ENCODE measurements around the gene LRRC74B. TPM values are rescaled to one million over a fixed set of nuclear protein-coding genes. Genes with fewer than 3 reads are reported as not detected.

LRRC74B gene
- polyA plus RNA-seq, 1 of the 3 experiments (the other 2 are of a cell fraction), result 0.03 TPM

GRCh38 chr22:21026783-21027692 is 18.7 kb upstream of the LRRC74B start:
- Histone ChIP-seq H3K4me3 (ENCODE audit: low read depth in 2 of 2, low read length in 1 of 2) (no peak overlapping the region), H3K4me1 (ENCODE audit: control insufficient read depth in 1 of 2, insufficient read depth in 2 of 2, low read depth in 1 of 2, low read length in 1 of 2) (peaks cover 0 to 31% of the 10 kb centered on the region in 2 experiments; a peak in 1 of 4 replicates), H3K27ac (ENCODE audit: low read depth in 2 of 2, low read length in 1 of 2) (no peak overlapping the region), H4K20me1 (ENCODE audit: insufficient read depth) (no peaks in the 10 kb centered on the region), H3K9ac (no peak overlapping the region), H3K36me3 (replicated peaks in 1 of 2; ENCODE audit: control insufficient read depth in 1 of 2, insufficient read depth in 2 of 2, low read length in 1 of 2) (no peaks in the 10 kb centered on the region), H3K9me3 (no peaks in the 10 kb centered on the region), H2AFZ (ENCODE audit: low read depth) (no peak overlapping the region), H3F3A (replicated peaks; ENCODE audit: insufficient read depth) (no peaks in the 10 kb centered on the region), H3K4me2 (no peak overlapping the region), H3K79me2 (ENCODE audit: insufficient read depth) (no peaks in the 10 kb centered on the region), H3K27me3 (ENCODE audit: insufficient read depth) (no peaks in the 10 kb centered on the region), H3K9me2 (no peaks in the 10 kb centered on the region)
- 65% methylated on average over 6 of the region's 14 CpGs for WGBS (ENCODE audit: low lambda C conversion rate)
- TF ChIP-seq FOSL2 (IDR thresholded peaks at IDR 0.05; ENCODE audit: borderline replicate concordance, low read depth) (no peak), NFIC (IDR thresholded peaks at IDR 0.05; ENCODE audit: borderline replicate concordance) (peak; percentile 24)
- POLR2A ChIA-PET, result no interaction called here
- CTCF ChIA-PET, result interaction anchor here (0.8 kb wide), 2 partner anchors 76 kb away, joined by 3 read pairs; no protein-coding TSS in a partner anchor
- no peak for DNase-seq

GRCh38 chr22:21028277-21029251 is 17.2 kb upstream of the LRRC74B start:
- no peaks in the 10 kb centered on the region for H3F3A ChIP-seq (replicated peaks; ENCODE audit: insufficient read depth)
- no peaks in the 10 kb centered on the region for H3K9me3 ChIP-seq
- DNase-seq, result no peak
- H3K9me2 ChIP-seq, result no peaks in the 10 kb centered on the region
- ChIA-PET CTCF (no interaction called here), POLR2A (interaction anchor here (0.9 kb wide), 1 partner anchor 9 kb away, joined by 4 read pairs; no protein-coding TSS in a partner anchor)
- H3K4me3 ChIP-seq (ENCODE audit: low read depth in 2 of 2, low read length in 1 of 2), result no peak overlapping the region
- TF ChIP-seq, protein P1, sequence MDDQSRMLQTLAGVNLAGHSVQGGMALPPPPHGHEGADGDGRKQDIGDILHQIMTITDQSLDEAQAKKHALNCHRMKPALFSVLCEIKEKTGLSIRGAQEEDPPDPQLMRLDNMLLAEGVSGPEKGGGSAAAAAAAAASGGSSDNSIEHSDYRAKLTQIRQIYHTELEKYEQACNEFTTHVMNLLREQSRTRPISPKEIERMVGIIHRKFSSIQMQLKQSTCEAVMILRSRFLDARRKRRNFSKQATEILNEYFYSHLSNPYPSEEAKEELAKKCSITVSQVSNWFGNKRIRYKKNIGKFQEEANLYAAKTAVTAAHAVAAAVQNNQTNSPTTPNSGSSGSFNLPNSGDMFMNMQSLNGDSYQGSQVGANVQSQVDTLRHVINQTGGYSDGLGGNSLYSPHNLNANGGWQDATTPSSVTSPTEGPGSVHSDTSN (IDR thresholded peaks at IDR 0.05), result no peak
- TF ChIP-seq TAF1 (IDR thresholded peaks at IDR 0.05; ENCODE audit: borderline replicate concordance, low read depth, low read length) (no peak), SMC3 (IDR thresholded peaks at IDR 0.05; ENCODE audit: low read depth, low read length) (no peak), FOXM1 (IDR thresholded peaks at IDR 0.05; ENCODE audit: low read depth) (no peak), FOXJ3 (CRISPR knock-in tag; IDR thresholded peaks at IDR 0.05) (no peak), NFIC (IDR thresholded peaks at IDR 0.05; ENCODE audit: borderline replicate concordance) (no peak), MAX (IDR thresholded peaks at IDR 0.05; ENCODE audit: low read depth) (no peak), YY1 (IDR thresholded peaks at IDR 0.05; ENCODE audit: low read depth) (no peak), GATA2 (CRISPR knock-in tag; IDR thresholded peaks at IDR 0.05) (no peak)
- TF ChIP-seq, protein P2, sequence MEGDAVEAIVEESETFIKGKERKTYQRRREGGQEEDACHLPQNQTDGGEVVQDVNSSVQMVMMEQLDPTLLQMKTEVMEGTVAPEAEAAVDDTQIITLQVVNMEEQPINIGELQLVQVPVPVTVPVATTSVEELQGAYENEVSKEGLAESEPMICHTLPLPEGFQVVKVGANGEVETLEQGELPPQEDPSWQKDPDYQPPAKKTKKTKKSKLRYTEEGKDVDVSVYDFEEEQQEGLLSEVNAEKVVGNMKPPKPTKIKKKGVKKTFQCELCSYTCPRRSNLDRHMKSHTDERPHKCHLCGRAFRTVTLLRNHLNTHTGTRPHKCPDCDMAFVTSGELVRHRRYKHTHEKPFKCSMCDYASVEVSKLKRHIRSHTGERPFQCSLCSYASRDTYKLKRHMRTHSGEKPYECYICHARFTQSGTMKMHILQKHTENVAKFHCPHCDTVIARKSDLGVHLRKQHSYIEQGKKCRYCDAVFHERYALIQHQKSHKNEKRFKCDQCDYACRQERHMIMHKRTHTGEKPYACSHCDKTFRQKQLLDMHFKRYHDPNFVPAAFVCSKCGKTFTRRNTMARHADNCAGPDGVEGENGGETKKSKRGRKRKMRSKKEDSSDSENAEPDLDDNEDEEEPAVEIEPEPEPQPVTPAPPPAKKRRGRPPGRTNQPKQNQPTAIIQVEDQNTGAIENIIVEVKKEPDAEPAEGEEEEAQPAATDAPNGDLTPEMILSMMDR (IDR thresholded peaks at IDR 0.05), result no peak
- TF ChIP-seq, protein P3, sequence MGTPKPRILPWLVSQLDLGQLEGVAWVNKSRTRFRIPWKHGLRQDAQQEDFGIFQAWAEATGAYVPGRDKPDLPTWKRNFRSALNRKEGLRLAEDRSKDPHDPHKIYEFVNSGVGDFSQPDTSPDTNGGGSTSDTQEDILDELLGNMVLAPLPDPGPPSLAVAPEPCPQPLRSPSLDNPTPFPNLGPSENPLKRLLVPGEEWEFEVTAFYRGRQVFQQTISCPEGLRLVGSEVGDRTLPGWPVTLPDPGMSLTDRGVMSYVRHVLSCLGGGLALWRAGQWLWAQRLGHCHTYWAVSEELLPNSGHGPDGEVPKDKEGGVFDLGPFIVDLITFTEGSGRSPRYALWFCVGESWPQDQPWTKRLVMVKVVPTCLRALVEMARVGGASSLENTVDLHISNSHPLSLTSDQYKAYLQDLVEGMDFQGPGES (IDR thresholded peaks at IDR 0.05; ENCODE audit: low read depth, low read length), result no peak
- TF ChIP-seq, protein P4, sequence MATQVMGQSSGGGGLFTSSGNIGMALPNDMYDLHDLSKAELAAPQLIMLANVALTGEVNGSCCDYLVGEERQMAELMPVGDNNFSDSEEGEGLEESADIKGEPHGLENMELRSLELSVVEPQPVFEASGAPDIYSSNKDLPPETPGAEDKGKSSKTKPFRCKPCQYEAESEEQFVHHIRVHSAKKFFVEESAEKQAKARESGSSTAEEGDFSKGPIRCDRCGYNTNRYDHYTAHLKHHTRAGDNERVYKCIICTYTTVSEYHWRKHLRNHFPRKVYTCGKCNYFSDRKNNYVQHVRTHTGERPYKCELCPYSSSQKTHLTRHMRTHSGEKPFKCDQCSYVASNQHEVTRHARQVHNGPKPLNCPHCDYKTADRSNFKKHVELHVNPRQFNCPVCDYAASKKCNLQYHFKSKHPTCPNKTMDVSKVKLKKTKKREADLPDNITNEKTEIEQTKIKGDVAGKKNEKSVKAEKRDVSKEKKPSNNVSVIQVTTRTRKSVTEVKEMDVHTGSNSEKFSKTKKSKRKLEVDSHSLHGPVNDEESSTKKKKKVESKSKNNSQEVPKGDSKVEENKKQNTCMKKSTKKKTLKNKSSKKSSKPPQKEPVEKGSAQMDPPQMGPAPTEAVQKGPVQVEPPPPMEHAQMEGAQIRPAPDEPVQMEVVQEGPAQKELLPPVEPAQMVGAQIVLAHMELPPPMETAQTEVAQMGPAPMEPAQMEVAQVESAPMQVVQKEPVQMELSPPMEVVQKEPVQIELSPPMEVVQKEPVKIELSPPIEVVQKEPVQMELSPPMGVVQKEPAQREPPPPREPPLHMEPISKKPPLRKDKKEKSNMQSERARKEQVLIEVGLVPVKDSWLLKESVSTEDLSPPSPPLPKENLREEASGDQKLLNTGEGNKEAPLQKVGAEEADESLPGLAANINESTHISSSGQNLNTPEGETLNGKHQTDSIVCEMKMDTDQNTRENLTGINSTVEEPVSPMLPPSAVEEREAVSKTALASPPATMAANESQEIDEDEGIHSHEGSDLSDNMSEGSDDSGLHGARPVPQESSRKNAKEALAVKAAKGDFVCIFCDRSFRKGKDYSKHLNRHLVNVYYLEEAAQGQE (IDR thresholded peaks at IDR 0.05; ENCODE audit: low read depth, low read length), result no peak
- no peak overlapping the region for H3K4me2 ChIP-seq
- H2AFZ ChIP-seq (ENCODE audit: low read depth), result no peak overlapping the region
- peaks cover 0 to 21% of the 10 kb centered on the region in 2 experiments; a peak in 1 of 4 replicates for H3K4me1 ChIP-seq (ENCODE audit: control insufficient read depth in 1 of 2, insufficient read depth in 2 of 2, low read depth in 1 of 2, low read length in 1 of 2)
- H3K27ac ChIP-seq (ENCODE audit: low read depth in 2 of 2, low read length in 1 of 2), result no peak overlapping the region
- no peaks in the 10 kb centered on the region for H3K36me3 ChIP-seq (replicated peaks in 1 of 2; ENCODE audit: control insufficient read depth in 1 of 2, insufficient read depth in 2 of 2, low read length in 1 of 2)
- no peaks in the 10 kb centered on the region for H4K20me1 ChIP-seq (ENCODE audit: insufficient read depth)
- no peak overlapping the region for H3K9ac ChIP-seq
- no peaks in the 10 kb centered on the region for H3K79me2 ChIP-seq (ENCODE audit: insufficient read depth)
- WGBS (ENCODE audit: low lambda C conversion rate), result 86% methylated on average over 4 of the region's 13 CpGs
- no peaks in the 10 kb centered on the region for H3K27me3 ChIP-seq (ENCODE audit: insufficient read depth)

All from SK-N-SH (cell line).